GM12878 (cell line): Measurements from ENCODE around the gene PUM2. TPM values are rescaled to one million over a fixed set of nuclear protein-coding genes. Genes with fewer than 3 reads are reported as not detected.

Experiments used
- ATAC-seq: fragments of 200-7000 bp; cut with Tn5 transposase; 3 replicates; pipeline ENCODE4 v1.9.1; 2020; ENCODE audit warnings: mild to moderate bottlenecking, moderate library complexity
- BruUV-seq: library from RNA; stranded (reverse); fragments of 400-500 nt; replicated peaks from 2 replicates; lab custom pipeline; 2021; lab: Mats Ljungman, UMichigan
- CTCF ChIA-PET: fragments of 300-600 bp; sonication (Branson Sonifier 250); formaldehyde crosslinking; extraction: SDS; loops from one replicate; lab custom pipeline; 2021; ENCODE audit warnings: inconsistent platforms; lab: Yijun Ruan, JAX
- POLR2A ChIA-PET: fragments of 350-600 bp; formaldehyde crosslinking; extraction: SDS; loops from one replicate; lab custom pipeline; 2021; ENCODE audit warnings: inconsistent platforms; lab: Charles Lee
- RAD21 ChIA-PET: fragments of 300-600 bp; sonication (Branson Sonifier 250); formaldehyde crosslinking; loops from one replicate; lab custom pipeline; 2023; ENCODE audit warnings: antibody characterized with exemption; ENCODE audit not compliant: unreplicated experiment; lab: Charles Lee
- SMC1A ChIA-PET: fragments of 300-600 bp; sonication (Branson Sonifier 250); formaldehyde crosslinking; loops from one replicate; lab custom pipeline; 2023; ENCODE audit not compliant: unreplicated experiment, uncharacterized antibody; lab: Charles Lee
- DNase-seq: peaks from one replicate; pipeline ENCODE4 v3.0.0-alpha.2; 2011; ENCODE audit warnings: low read depth, low spot score
- FAIRE-seq: peaks from 3 replicates; lab custom pipeline; 2011; peaks lifted over from hg19 to GRCh38; lab: Jason Lieb, UNC
- H2AFZ ChIP-seq: 2 replicates; pipeline ENCODE4 v1.6.0; 2011; ENCODE audit warnings: low read depth, low read length, control low read depth; ENCODE audit not compliant: control insufficient read depth
- H3K27ac ChIP-seq: 2 replicates; pipeline ENCODE4 v1.5.1; 2011; ENCODE audit warnings: control low read depth; ENCODE audit not compliant: control insufficient read depth, insufficient read depth
- H3K27me3 ChIP-seq, 2 experiments: replicated peaks in 1 of 2; 2 replicates each; pipeline versions ENCODE4 v1.6.0 to v1.6.1; 2011; ENCODE audit warnings: low read length in 1 of 2; ENCODE audit not compliant: control insufficient read depth in 2 of 2, insufficient read depth in 2 of 2
- H3K36me3 ChIP-seq, 2 experiments: 2 replicates each; pipeline ENCODE4 v1.5.1; 2011; ENCODE audit warnings: low read length in 1 of 2; ENCODE audit not compliant: control insufficient read depth in 2 of 2, insufficient read depth in 2 of 2
- H3K4me1 ChIP-seq: 2 replicates; pipeline ENCODE4 v1.6.1; 2011; ENCODE audit warnings: mild to moderate bottlenecking, low read length, moderate library complexity, mixed read lengths; ENCODE audit not compliant: control insufficient read depth, insufficient read depth
- H3K4me2 ChIP-seq: 2 replicates; pipeline ENCODE4 v1.6.0; 2011; ENCODE audit warnings: control low read depth; ENCODE audit not compliant: control insufficient read depth, insufficient read depth
- H3K4me3 ChIP-seq: fragments of 200-600 bp; sonication (generic); 2 replicates; pipeline ENCODE4 v1.5.1; 2016
- H3K79me2 ChIP-seq: 2 replicates; pipeline ENCODE4 v1.6.0; 2011; ENCODE audit warnings: low read length; ENCODE audit not compliant: control insufficient read depth, insufficient read depth
- H3K9ac ChIP-seq: 2 replicates; pipeline ENCODE4 v1.8.0; 2011; ENCODE audit warnings: low read length, control low read depth, mixed read lengths; ENCODE audit not compliant: control insufficient read depth, insufficient read depth
- H3K9me3 ChIP-seq: replicated peaks from 3 replicates; pipeline ENCODE4 v1.5.1; 2011; ENCODE audit warnings: mild to moderate bottlenecking, low read length; ENCODE audit not compliant: control insufficient read depth, insufficient read depth
- H4K20me1 ChIP-seq: 2 replicates; pipeline ENCODE4 v1.6.0; 2011; ENCODE audit not compliant: control insufficient read depth, insufficient read depth
- BRCA1 ChIP-seq: IDR thresholded peaks from 2 replicates; pipeline ENCODE4 v1.6.1; 2011; ENCODE audit warnings: low read depth, low read length, improper control_type of control experiment
- CEBPB ChIP-seq, 2 experiments: fragments of 150-350 bp in 1 of 2; IDR thresholded peaks; 2 replicates each; pipeline ENCODE4 v1.6.1; 2012 to 2014; ENCODE audit warnings: low read depth in 2 of 2, low read length in 2 of 2, borderline replicate concordance in 1 of 2, inconsistent platforms in 1 of 2
- CREM ChIP-seq: IDR thresholded peaks from 2 replicates; pipeline ENCODE4 v1.6.1; 2014; ENCODE audit warnings: antibody characterized with exemption, low read depth
- MAX ChIP-seq: IDR thresholded peaks from 2 replicates; pipeline ENCODE4 v1.6.1; 2012; ENCODE audit warnings: low read depth, low read length, improper control_type of control experiment
- MEF2A ChIP-seq: IDR thresholded peaks from 2 replicates; pipeline ENCODE4 v1.6.1; 2011; ENCODE audit warnings: low read depth, mild to moderate bottlenecking, low read length, moderate library complexity; ENCODE audit not compliant: insufficient read depth
- MTA2 ChIP-seq: fragments of 450-650 bp; IDR thresholded peaks from 2 replicates; pipeline ENCODE4 v1.6.1; 2016; ENCODE audit warnings: low read depth, mild to moderate bottlenecking, moderate library complexity
- MYB ChIP-seq: fragments of 150-350 bp; IDR thresholded peaks from 2 replicates; pipeline ENCODE4 v1.6.1; 2014; ENCODE audit warnings: mild to moderate bottlenecking, low read depth, low read length, borderline replicate concordance
- PML ChIP-seq: IDR thresholded peaks from 2 replicates; pipeline ENCODE4 v1.6.1; 2012; ENCODE audit warnings: low read length, inconsistent platforms
- POLR2A ChIP-seq: IDR thresholded peaks from 2 replicates; pipeline ENCODE4 v1.6.1; 2011; ENCODE audit warnings: low read depth, mild to moderate bottlenecking, low read length
- POLR2AphosphoS5 ChIP-seq: IDR thresholded peaks from 2 replicates; pipeline ENCODE4 v1.6.1; 2011; ENCODE audit warnings: mild to moderate bottlenecking, low read length, inconsistent platforms
- RELB ChIP-seq: fragments of 450-650 bp; IDR thresholded peaks from 2 replicates; pipeline ENCODE4 v1.6.1; 2017; ENCODE audit warnings: low read depth, mild to moderate bottlenecking, moderate library complexity
- STAT3 ChIP-seq: IDR thresholded peaks from 2 replicates; pipeline ENCODE4 v1.6.1; 2011; ENCODE audit warnings: low read depth, low read length, improper control_type of control experiment
- TCF3 ChIP-seq: IDR thresholded peaks from 2 replicates; pipeline ENCODE4 v1.6.1; 2012; ENCODE audit warnings: low read depth, mild to moderate bottlenecking, low read length, borderline replicate concordance; ENCODE audit not compliant: insufficient read depth
- ZBED1 ChIP-seq: IDR thresholded peaks from 2 replicates; pipeline ENCODE4 v1.6.1; 2016; ENCODE audit warnings: borderline replicate concordance
- ZNF622 ChIP-seq: fragments of 450-650 bp; IDR thresholded peaks from 2 replicates; pipeline ENCODE4 v1.6.1; 2017; ENCODE audit warnings: mild to moderate bottlenecking, inconsistent platforms
- ZZZ3 ChIP-seq: IDR thresholded peaks from 2 replicates; pipeline ENCODE4 v1.6.1; 2011; ENCODE audit warnings: low read depth; ENCODE audit not compliant: control insufficient read depth, insufficient read length
- WGBS: methylation state at CpG from one replicate; pipeline ENCODE4 v1.1.6; 2016; ENCODE audit warnings: low lambda C conversion rate; ENCODE audit not compliant: insufficient replicate concordance, insufficient coverage; ENCODE audit errors: missing lambda C conversion rate; 5-methylcytosine and 5-hydroxymethylcytosine counted together
- in situ Hi-C: fragments of 300-500 bp; cut with MboI; formaldehyde crosslinking; loops from 9 replicates; pipeline ENCODE4 v1.14.3; 2018; ENCODE audit warnings: mixed read lengths
- intact Hi-C: fragments of 100-400 bp; cut with micrococcal nuclease; formaldehyde crosslinking; loops from one replicate; pipeline ENCODE4 v1.14.2; 2022; ENCODE audit not compliant: unreplicated experiment
- polyA plus RNA-seq, 11 experiments: library from polyadenylated mRNA; depleted of rRNA in 4 of 11; unstranded in 6 of 11; stranded (reverse) in 5 of 11; fragments of >200 nt; fragmentation: Nextera tagmentation in 4 of 11; fragmentation: Illumina TruSeq in 1 of 11; extraction: Ambion mirVana in 4 of 11; extraction: Trizol in 1 of 11; gene quantifications; 1 replicate in 1 of 11; 2 replicates in 10 of 11; pipeline versions ENCODE4 v1.2.1 to v1.2.3, GENCODE V29; 2011 to 2016; ENCODE audit warnings: inconsistent platforms in 2 of 11, missing spikeins in 2 of 11, low read depth in 1 of 11
- total RNA-seq, 4 experiments: library from RNA; depleted of rRNA in 3 of 4; stranded (reverse); fragments of >200 nt in 3 of 4; fragmentation: Illumina TruSeq in 1 of 4; extraction: Trizol in 1 of 4; gene quantifications; 2 replicates each; pipeline versions ENCODE4 v1.2.1 to v1.2.3, GENCODE V29; 2013 to 2021
- TF ChIP-seq, protein P1 (sequence below): IDR thresholded peaks from 2 replicates; pipeline ENCODE4 v1.6.1; 2012; ENCODE audit warnings: low read length, inconsistent platforms
- TF ChIP-seq, protein P2 (sequence below): IDR thresholded peaks from 2 replicates; pipeline ENCODE4 v1.6.1; 2011; ENCODE audit warnings: borderline replicate concordance, low read depth, mild to moderate bottlenecking, moderate library complexity, low read length; ENCODE audit not compliant: insufficient read depth, poor library complexity, severe bottlenecking

PUM2 gene
- total and polyA plus RNA-seq, 10 of the 15 experiments (the other 5 are each of a cell fraction or from before 2014, with no cell fraction given): 14.5 to 87.6 (median 29.4) TPM

DNA sequence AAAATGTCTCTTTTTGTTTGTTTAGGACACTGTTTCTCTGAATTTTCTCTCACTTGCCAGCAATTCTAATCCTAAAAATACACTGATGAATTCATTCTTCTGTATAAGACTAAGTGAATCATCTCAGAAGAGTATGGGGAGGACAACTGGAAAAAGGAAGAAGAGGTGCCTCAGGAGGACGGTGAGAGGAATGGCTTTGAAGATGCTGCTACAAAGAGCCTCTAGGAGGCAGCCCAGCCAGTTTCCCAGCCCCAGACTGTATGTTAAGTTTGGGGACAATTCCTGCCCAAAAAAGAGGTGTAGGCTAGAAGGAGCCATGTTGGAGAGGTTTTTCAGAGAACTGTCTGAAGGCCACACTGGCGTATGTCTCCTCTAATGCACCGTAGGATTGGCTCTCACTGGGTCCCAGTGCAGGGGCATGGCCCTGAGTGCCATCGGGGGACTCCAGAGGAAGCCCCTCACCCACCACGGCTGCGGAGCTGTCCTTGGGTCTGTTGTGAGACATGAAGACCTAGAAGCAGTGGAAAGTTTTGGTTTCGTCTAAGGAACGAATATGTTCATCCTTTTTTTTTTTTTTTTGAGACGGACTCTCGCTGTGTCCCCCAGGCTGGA, 122.6 kb downstream of the PUM2 start (continued):
- TF ChIP-seq RELB (no peak), ZZZ3 (no peak), STAT3 (no peak), BRCA1 (no peak), TCF3 (no peak), POLR2AphosphoS5 (no peak), MAX (no peak), POLR2A (no peak)

DNA sequence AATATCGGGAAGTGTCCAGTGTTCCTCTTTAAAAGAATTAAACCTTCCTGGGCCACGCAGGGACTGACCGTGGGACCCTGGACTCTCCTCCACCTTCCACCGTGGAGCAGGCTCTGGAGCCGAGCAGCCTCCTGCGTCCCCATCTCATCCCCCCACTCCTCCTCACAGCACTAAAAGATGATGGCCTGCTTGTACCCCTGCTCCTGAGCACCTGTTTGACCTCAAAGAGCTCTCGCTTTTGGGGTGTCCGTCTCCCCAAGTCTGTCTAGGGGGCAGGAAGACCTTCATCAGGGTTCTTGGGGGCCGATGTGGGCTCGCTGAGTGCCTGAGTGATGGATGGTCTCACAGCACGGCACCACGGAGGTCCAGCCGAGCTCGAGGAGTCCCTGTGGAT, 124.5 kb downstream of the PUM2 start:
- H3K9ac ChIP-seq: no peak overlapping the region
- FAIRE-seq (no peak), DNase-seq (no peak), ATAC-seq (no peak)
- ChIA-PET SMC1A (interaction anchor here (0.7 to 9.6 kb wide), 16 partner anchors 12 to 275 kb away, joined by 3 to 191 read pairs (median 4); no protein-coding TSS in a partner anchor), RAD21 (interaction anchor here (0.6 to 7.0 kb wide), 29 partner anchors 12 to 456 kb away, joined by 3 to 156 read pairs (median 5); no protein-coding TSS in a partner anchor), CTCF (interaction anchor here (0.9 to 7.5 kb wide), 33 partner anchors 8 to 333 kb away, joined by 3 to 284 read pairs (median 6); partner anchors contain the start of gene WDR35), POLR2A (interaction anchor here (1.0 to 1.6 kb wide), 4 partner anchors 12 to 90 kb away, joined by 3 to 5 read pairs (median 4); no protein-coding TSS in a partner anchor)
- no peak overlapping the region for H2AFZ ChIP-seq
- no peak overlapping the region for H3K27ac ChIP-seq
- H3K4me2 ChIP-seq: no peak overlapping the region
- 95% methylated on average over 14 of the region's 14 CpGs for WGBS
- H3K9me3 ChIP-seq: no peaks in the 10 kb centered on the region
- intact Hi-C loops (no loop called here), in situ Hi-C loops (no loop called here)
- no TSS peak for BruUV-seq
- TF ChIP-seq, protein P1, sequence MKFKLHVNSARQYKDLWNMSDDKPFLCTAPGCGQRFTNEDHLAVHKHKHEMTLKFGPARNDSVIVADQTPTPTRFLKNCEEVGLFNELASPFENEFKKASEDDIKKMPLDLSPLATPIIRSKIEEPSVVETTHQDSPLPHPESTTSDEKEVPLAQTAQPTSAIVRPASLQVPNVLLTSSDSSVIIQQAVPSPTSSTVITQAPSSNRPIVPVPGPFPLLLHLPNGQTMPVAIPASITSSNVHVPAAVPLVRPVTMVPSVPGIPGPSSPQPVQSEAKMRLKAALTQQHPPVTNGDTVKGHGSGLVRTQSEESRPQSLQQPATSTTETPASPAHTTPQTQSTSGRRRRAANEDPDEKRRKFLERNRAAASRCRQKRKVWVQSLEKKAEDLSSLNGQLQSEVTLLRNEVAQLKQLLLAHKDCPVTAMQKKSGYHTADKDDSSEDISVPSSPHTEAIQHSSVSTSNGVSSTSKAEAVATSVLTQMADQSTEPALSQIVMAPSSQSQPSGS: no peak
- TF ChIP-seq ZNF622 (no peak), ZBED1 (no peak), MEF2A (no peak), PML (no peak), CREM (no peak), MTA2 (no peak), POLR2A (no peak), MYB (no peak), CEBPB (IDR thresholded peaks at IDR 0.05; ENCODE audit: borderline replicate concordance in 1 of 2, low read depth in 2 of 2, low read length in 2 of 2) (no peak)
- TF ChIP-seq, protein P2, sequence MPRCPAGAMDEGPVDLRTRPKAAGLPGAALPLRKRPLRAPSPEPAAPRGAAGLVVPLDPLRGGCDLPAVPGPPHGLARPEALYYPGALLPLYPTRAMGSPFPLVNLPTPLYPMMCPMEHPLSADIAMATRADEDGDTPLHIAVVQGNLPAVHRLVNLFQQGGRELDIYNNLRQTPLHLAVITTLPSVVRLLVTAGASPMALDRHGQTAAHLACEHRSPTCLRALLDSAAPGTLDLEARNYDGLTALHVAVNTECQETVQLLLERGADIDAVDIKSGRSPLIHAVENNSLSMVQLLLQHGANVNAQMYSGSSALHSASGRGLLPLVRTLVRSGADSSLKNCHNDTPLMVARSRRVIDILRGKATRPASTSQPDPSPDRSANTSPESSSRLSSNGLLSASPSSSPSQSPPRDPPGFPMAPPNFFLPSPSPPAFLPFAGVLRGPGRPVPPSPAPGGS: no peak
- H3K27me3 ChIP-seq: no peaks in the 10 kb centered on the region; a peak in 1 of 4 replicates
- peaks cover 23% of the 10 kb centered on the region for H3K79me2 ChIP-seq
- no peak overlapping the region for H3K4me3 ChIP-seq
- H3K4me1 ChIP-seq: peaks cover 24% of the 10 kb centered on the region
- no peaks in the 10 kb centered on the region for H3K36me3 ChIP-seq
- no peaks in the 10 kb centered on the region for H4K20me1 ChIP-seq
